GM19467 (cell line): ENCODE data around the gene HDAC7.

ENCODE experiments used
- ATAC-seq: cut with Tn5 transposase; IDR thresholded peaks from one replicate; pipeline ENCODE4 v1.9.1; 2021; ENCODE audit warnings: mild to moderate bottlenecking, moderate library complexity; ENCODE audit not compliant: unreplicated experiment

Gene HDAC7

GRCh38 chr12:47769234-47770085, 50.2 kb downstream of the HDAC7 start:
- ATAC-seq: no peak

- ATAC-seq: no peak
These were observed 51.3 kb downstream of the HDAC7 start for GRCh38 chr12:47768323-47768811.

GRCh38 chr12:47767216-47767724, 52.4 kb downstream of the HDAC7 start:
- no peak for ATAC-seq

- no peak for ATAC-seq
These were observed 53.0 kb downstream of the HDAC7 start for GRCh38 chr12:47766502-47767215.

- no peak for ATAC-seq
These were observed 56.0 kb downstream of the HDAC7 start for GRCh38 chr12:47763481-47764346.

- ATAC-seq: no peak
These were observed 56.7 kb downstream of the HDAC7 start for GRCh38 chr12:47762850-47763465.

- ATAC-seq: peak; percentile 51
These were observed 60.6 kb downstream of the HDAC7 start, which contains the start of gene RAPGEF3 for GRCh38 chr12:47758834-47759690. TSS of gene RAPGEF3 (minus strand) at chr12:47758880. CDS start at chr12:47758556, 324 bp downstream.

GRCh38 chr12:47758584-47758833, 61.2 kb downstream of the HDAC7 start:
- no peak for ATAC-seq

GRCh38 chr12:47757840-47758583, 61.7 kb downstream of the HDAC7 start:
- no peak for ATAC-seq

GRCh38 chr12:47757364-47757839, 62.3 kb downstream of the HDAC7 start:
- no peak for ATAC-seq

- peak; percentile 50 for ATAC-seq
These were observed 63.8 kb downstream of the HDAC7 start for GRCh38 chr12:47755655-47756562.

- no peak for ATAC-seq
These were observed 64.8 kb downstream of the HDAC7 start for GRCh38 chr12:47754881-47755280.

- ATAC-seq: no peak
These were observed 65.6 kb downstream of the HDAC7 start for GRCh38 chr12:47754126-47754525.

GRCh38 chr12:47753021-47754001, 66.4 kb downstream of the HDAC7 start:
- peak; percentile 38 for ATAC-seq

GRCh38 chr12:47752552-47752951, 67.2 kb downstream of the HDAC7 start:
- ATAC-seq: no peak

GRCh38 chr12:47752121-47752520, 67.6 kb downstream of the HDAC7 start:
- ATAC-seq: no peak

GRCh38 chr12:47751561-47751960, 68.1 kb downstream of the HDAC7 start:
- ATAC-seq: no peak
